ENCODE results near the gene TRERF1.

GRCh38 chr6:42313941-42314570 lies 137.7 kb downstream of the TRERF1 start:
- TF ChIP-seq CTCF (IDR thresholded peaks at IDR 0.05) (no peak), EZH2 (IDR thresholded peaks at IDR 0.05) (no peak)
